ENCODE measurements around the gene SLC25A22. TPM values are rescaled to one million over a fixed set of nuclear protein-coding genes. Genes with fewer than 3 reads are reported as not detected.

The SLC25A22 gene
- total and polyA plus RNA-seq, 10 donors, result 6.3 to 23.2 (median 14.1) TPM

GRCh38 chr11:769887-770641, 28.0 kb downstream of the SLC25A22 start:
- Histone ChIP-seq H3K36me3 (peaks cover 0 to 98% (median 59%) of the 10 kb centered on the region in 6 donors), H3K9me3 (no peaks in the 10 kb centered on the region), H3K4me3 (no peak overlapping the region), H3K27me3 (replicated peaks in 1 of 7) (no peaks in the 10 kb centered on the region), H3K4me1 (peaks cover 0 to 27% (median 11%) of the 10 kb centered on the region in 6 donors), H3K27ac (no peak overlapping the region)
- intact Hi-C loops (cut with DNase I; ENCODE audit: low total_unique reads), result no loop called here
- DNase-seq, result no peak
- 84 to 91% (median 88%) methylated on average over 12 to 23 of the region's 23 CpGs for WGBS, 5 donors
- TF ChIP-seq POLR2A (IDR thresholded peaks at IDR 0.05) (no peak), POLR2AphosphoS5 (IDR thresholded peaks at IDR 0.05) (peak in 1 of 3 donors; percentile 9)

- no peaks in the 10 kb centered on the region for H3K27me3 ChIP-seq (replicated peaks in 1 of 7)
- intact Hi-C loops (cut with DNase I; ENCODE audit: low total_unique reads), result no loop called here
- H3K27ac ChIP-seq, result no peak overlapping the region
- no peak for DNase-seq
- H3K4me1 ChIP-seq, result peaks cover 0 to 8% (median 0%) of the 10 kb centered on the region in 6 donors
- peaks cover 0 to 100% (median 68%) of the 10 kb centered on the region in 6 donors for H3K36me3 ChIP-seq
- H3K9me3 ChIP-seq, result no peaks in the 10 kb centered on the region
- no peak for TF ChIP-seq POLR2A (IDR thresholded peaks at IDR 0.05)
- TF ChIP-seq POLR2AphosphoS5 (IDR thresholded peaks at IDR 0.05), result peak in 2 of 3 donors; percentile 16 to 46
- 92 to 97% (median 96%) methylated on average over 11 of the region's 11 CpGs for WGBS, 5 donors
- no peak overlapping the region for H3K4me3 ChIP-seq
Observed at GRCh38 chr11:767238-767637, 30.8 kb downstream of the SLC25A22 start.

DNA sequence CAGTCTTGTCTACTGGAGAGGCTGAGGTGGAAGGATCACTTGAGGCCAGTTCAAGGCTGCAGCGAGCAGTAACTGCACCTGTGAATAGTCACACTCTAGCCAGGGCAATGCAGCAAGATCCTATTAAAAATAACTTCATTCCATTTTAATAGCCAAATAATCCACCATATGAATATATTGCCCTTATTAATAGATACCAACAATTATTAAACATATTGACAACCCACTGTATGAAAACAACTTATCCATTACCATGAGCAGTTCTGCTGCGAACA, 31.2 kb downstream of the SLC25A22 start:
- peaks cover 0 to 100% (median 68%) of the 10 kb centered on the region in 6 donors for H3K36me3 ChIP-seq
- WGBS, 5 donors, result 92 to 98% (median 96%) methylated on average over 2 of the region's 2 CpGs
- intact Hi-C loops (cut with DNase I; ENCODE audit: low total_unique reads), result no loop called here

DNA sequence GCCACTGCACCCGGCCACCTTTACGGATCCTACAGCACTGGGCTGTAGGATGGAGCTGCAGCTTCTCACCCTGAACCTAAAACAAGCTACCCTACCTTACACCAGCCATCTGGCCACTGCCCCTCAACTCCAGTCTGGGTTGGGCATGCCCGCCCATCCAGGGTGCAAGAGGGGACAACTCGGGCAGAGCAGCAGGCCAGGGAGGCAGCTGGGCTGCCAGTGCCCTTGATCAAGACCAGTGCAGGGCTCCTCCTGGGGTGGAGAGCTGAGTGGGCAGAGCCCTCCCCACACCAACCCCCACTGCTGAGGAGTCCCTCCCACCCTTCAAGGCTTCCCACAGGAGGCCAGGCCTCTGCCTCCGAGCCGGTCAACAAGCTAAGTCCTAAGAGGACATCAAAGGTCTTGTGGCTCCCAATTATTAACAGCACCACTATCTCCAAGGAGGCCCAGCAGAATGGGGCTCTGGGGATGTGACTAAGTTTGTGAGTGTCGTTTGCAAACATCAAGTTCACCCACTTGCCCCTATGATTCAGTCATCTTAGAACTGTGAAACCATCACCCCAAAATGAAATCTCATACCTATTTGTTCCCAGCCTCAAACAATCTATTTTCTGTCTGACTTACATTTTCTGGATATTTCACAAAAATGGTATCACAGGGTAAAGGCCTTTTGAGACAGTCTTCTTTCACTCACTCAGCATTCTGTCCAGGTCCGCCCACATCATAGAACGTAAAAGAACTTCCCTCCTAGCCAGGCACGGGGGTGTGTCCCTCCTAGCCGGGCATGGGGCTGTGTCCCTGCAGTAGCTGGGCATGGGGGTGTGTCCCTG, 31.8 kb downstream of the SLC25A22 start:
- TF ChIP-seq POLR2AphosphoS5 (IDR thresholded peaks at IDR 0.05) (peak; percentile 2 to 64 (median 45)), CTCF (IDR thresholded peaks at IDR 0.05 in 8 of 11, conservative IDR thresholded peaks at IDR 0.05 in 3 of 11) (no peak)
- no peaks in the 10 kb centered on the region for H3K27me3 ChIP-seq (replicated peaks in 1 of 7)
- no peak overlapping the region for H3K4me3 ChIP-seq
- no peak for DNase-seq
- H3K4me1 ChIP-seq, result peaks cover 0 to 12% (median 0%) of the 10 kb centered on the region in 6 donors
- H3K27ac ChIP-seq, result no peak overlapping the region
- no peaks in the 10 kb centered on the region for H3K9me3 ChIP-seq
- H3K36me3 ChIP-seq, result peaks cover 0 to 100% (median 68%) of the 10 kb centered on the region in 6 donors
- intact Hi-C loops (cut with DNase I; ENCODE audit: low total_unique reads), result no loop called here
- 66 to 85% (median 76%) methylated on average over 6 to 11 of the region's 11 CpGs for WGBS, 5 donors

More for the DNA sequence above, 31.2 kb downstream of the SLC25A22 start:
- H3K9me3 ChIP-seq, result no peaks in the 10 kb centered on the region
- H3K4me3 ChIP-seq, result no peak overlapping the region
- peaks cover 0 to 12% (median 0%) of the 10 kb centered on the region in 6 donors for H3K4me1 ChIP-seq
- no peak overlapping the region for H3K27ac ChIP-seq
- no peak for DNase-seq
- H3K27me3 ChIP-seq (replicated peaks in 1 of 7), result no peaks in the 10 kb centered on the region
- TF ChIP-seq POLR2AphosphoS5 (IDR thresholded peaks at IDR 0.05), result no peak
- TF ChIP-seq CTCF (IDR thresholded peaks at IDR 0.05 in 8 of 11, conservative IDR thresholded peaks at IDR 0.05 in 3 of 11), result no peak
- no peak for TF ChIP-seq POLR2A (IDR thresholded peaks at IDR 0.05)

DNA sequence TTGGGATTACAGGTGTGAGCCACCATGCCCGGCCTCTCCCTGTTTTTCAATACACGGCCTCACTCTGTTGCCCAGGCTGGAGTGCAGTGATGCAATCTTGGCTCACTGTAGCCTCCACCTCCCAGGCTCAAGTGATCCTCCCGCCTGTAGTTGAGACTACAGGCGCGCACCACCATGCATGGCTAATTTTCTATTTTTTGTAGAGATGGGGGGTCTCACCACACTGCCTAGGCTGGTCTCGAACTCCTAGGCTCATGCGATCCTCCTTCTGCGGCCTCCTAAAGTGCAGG, 32.3 kb downstream of the SLC25A22 start:
- no peak for DNase-seq
- Histone ChIP-seq H3K36me3 (peaks cover 0 to 100% (median 67%) of the 10 kb centered on the region in 6 donors), H3K27me3 (replicated peaks in 1 of 7) (no peaks in the 10 kb centered on the region), H3K4me3 (no peak overlapping the region), H3K9me3 (no peaks in the 10 kb centered on the region), H3K27ac (peak overlapping the region in 1 of 8 donors; percentile 31), H3K4me1 (peaks cover 0 to 12% (median 0%) of the 10 kb centered on the region in 6 donors)
- intact Hi-C loops (cut with DNase I; ENCODE audit: low total_unique reads), result no loop called here
- 91 to 98% (median 96%) methylated on average over 8 of the region's 8 CpGs for WGBS, 5 donors
- TF ChIP-seq POLR2A (IDR thresholded peaks at IDR 0.05), result no peak
- TF ChIP-seq CTCF (IDR thresholded peaks at IDR 0.05 in 8 of 11, conservative IDR thresholded peaks at IDR 0.05 in 3 of 11), result no peak
- no peak for TF ChIP-seq POLR2AphosphoS5 (IDR thresholded peaks at IDR 0.05)

Data from spleen (tissue), 11 donors.